ENCODE data around the gene HS6ST3.

Gene HS6ST3

GRCh38 chr13:96848286-96848685 is 758.4 kb downstream of the HS6ST3 start:
- DNase-seq: no peak
- no peak for TF ChIP-seq GATA1 (IDR thresholded peaks at IDR 0.05; ENCODE audit: low read depth, low read length)
- TF ChIP-seq POLR2A (IDR thresholded peaks at IDR 0.05; ENCODE audit: low read length): no peak

- DNase-seq: no peak
- TF ChIP-seq POLR2A (IDR thresholded peaks at IDR 0.05; ENCODE audit: low read length) (no peak), GATA1 (IDR thresholded peaks at IDR 0.05; ENCODE audit: low read depth, low read length) (no peak)
Measured at GRCh38 chr13:96849091-96849490, 759.2 kb downstream of the HS6ST3 start.

DNA sequence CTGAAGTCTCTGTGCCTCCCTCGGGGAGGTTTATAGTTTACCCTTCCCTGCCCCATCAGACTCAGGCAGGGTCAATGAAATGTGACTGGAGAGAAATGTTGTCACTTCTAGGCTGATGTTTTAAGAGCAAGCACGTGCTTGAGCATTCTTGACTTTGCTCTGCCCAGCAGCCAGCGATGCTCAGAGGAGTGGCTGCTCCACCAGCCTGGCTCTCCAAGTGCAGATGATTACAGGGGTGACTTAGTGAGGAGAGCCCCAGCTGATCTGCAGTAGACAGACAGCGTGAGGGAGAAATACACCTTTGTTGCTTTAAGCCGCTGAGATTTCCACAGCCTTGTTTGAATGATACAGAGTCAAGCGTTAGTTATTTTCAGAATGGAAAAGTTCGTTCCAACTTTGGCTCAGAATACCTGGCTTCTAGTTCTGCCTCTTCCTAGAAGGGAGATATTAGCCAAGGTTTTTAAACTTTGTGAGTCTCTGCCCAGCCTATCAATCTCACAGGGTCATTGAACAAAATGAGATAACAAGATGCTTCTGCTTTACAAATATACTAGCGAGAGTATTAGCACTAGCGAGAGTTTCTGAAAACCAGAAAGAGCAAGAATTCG is 760.7 kb downstream of the HS6ST3 start:
- TF ChIP-seq POLR2A (IDR thresholded peaks at IDR 0.05; ENCODE audit: low read length) (no peak), GATA1 (IDR thresholded peaks at IDR 0.05; ENCODE audit: low read depth, low read length) (no peak)
- DNase-seq: no peak

- DNase-seq: no peak
- TF ChIP-seq GATA1 (IDR thresholded peaks at IDR 0.05; ENCODE audit: low read depth, low read length): no peak
- no peak for TF ChIP-seq POLR2A (IDR thresholded peaks at IDR 0.05; ENCODE audit: low read length)
Measured at GRCh38 chr13:96851856-96852445, 762.0 kb downstream of the HS6ST3 start.

DNA sequence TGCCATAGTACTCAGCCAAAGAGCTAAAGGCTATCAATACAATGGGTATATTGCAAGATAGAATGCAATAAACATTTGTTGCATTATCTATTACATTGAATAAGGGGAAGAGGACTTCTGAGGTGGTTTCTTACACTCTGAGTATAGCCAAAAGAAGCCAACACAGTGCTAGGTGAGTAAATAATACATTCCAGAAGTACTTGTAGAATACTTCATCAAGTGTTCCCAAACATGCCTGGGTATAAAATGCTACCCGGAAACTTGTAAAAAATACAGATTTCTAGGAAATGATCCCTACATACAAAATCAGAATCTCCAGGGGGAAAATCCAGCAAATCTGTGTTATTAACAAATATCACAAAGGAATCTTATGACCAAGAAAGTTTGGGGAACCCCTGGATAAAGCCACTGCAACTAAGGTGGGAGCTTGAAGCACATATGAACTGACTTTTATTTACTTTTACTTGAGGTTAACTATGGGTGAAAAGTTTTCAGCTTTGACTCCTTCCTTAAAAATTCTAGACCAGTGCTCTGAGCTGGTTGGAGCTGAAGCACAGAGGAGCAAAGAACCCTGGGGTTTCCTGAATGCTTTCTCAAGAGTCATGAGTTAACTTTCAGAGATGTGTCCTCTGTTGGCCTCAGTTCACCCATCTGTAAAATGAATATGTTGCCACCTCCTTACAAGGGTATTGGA is 768.4 kb downstream of the HS6ST3 start:
- DNase-seq: no peak
- TF ChIP-seq POLR2A (IDR thresholded peaks at IDR 0.05; ENCODE audit: low read length) (no peak), GATA1 (IDR thresholded peaks at IDR 0.05; ENCODE audit: low read depth, low read length) (no peak)

DNA sequence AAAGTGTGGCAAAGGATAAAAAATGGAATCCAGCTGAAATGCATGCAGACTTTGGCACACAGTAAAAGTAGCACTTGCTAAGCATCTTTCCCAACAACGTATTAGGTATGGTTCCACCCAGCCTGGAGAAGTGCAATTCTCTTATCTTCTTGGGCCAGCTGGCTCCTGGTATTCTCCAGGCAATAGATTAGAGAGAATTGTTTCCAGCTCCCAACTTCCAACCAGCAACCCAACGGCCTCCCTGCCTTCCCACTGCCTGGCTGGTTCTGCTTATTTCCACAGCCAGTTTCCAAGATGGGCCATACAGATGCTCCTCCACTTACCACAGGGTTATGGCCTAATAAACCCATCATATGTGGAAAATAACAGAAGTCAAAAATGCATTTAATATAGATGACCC is 771.0 kb downstream of the HS6ST3 start:
- no peak for TF ChIP-seq POLR2A (IDR thresholded peaks at IDR 0.05; ENCODE audit: low read length)
- no peak for TF ChIP-seq GATA1 (IDR thresholded peaks at IDR 0.05; ENCODE audit: low read depth, low read length)
- DNase-seq: peak; percentile 29 to 31

- no peak for DNase-seq
Measured at GRCh38 chr13:96862093-96862492, 772.2 kb downstream of the HS6ST3 start.

GRCh38 chr13:96862999-96863398 is 773.1 kb downstream of the HS6ST3 start:
- TF ChIP-seq POLR2A (IDR thresholded peaks at IDR 0.05; ENCODE audit: low read length) (no peak), GATA1 (IDR thresholded peaks at IDR 0.05; ENCODE audit: low read depth, low read length) (no peak)
- no peak for DNase-seq

More at GRCh38 chr13:96862093-96862492, 772.2 kb downstream of the HS6ST3 start:
- no peak for TF ChIP-seq POLR2A (IDR thresholded peaks at IDR 0.05; ENCODE audit: low read length)
- TF ChIP-seq GATA1 (IDR thresholded peaks at IDR 0.05; ENCODE audit: low read depth, low read length): no peak

- DNase-seq: no peak
- no peak for TF ChIP-seq POLR2A (IDR thresholded peaks at IDR 0.05; ENCODE audit: low read length)
- TF ChIP-seq GATA1 (IDR thresholded peaks at IDR 0.05; ENCODE audit: low read depth, low read length): no peak
Measured at GRCh38 chr13:96871469-96871868, 781.6 kb downstream of the HS6ST3 start.

GRCh38 chr13:96880419-96880818 is 790.5 kb downstream of the HS6ST3 start:
- DNase-seq: no peak
- TF ChIP-seq GATA1 (IDR thresholded peaks at IDR 0.05; ENCODE audit: low read depth, low read length): no peak
- no peak for TF ChIP-seq POLR2A (IDR thresholded peaks at IDR 0.05; ENCODE audit: low read length)
